AG09319 (cell line): ENCODE data around the gene TEX53.

ENCODE experiments used
- DNase-seq: peaks from one replicate; pipeline ENCODE4 v3.0.0-alpha.2; 2010; ENCODE audit warnings: low read depth; ENCODE audit errors: extremely low read depth
- TF ChIP-seq, protein P1 (sequence below): IDR thresholded peaks from 2 replicates; pipeline ENCODE4 v1.5.1; 2011; ENCODE audit warnings: low read depth, mild to moderate bottlenecking, inconsistent platforms, low read length, moderate library complexity

The TEX53 gene

DNA sequence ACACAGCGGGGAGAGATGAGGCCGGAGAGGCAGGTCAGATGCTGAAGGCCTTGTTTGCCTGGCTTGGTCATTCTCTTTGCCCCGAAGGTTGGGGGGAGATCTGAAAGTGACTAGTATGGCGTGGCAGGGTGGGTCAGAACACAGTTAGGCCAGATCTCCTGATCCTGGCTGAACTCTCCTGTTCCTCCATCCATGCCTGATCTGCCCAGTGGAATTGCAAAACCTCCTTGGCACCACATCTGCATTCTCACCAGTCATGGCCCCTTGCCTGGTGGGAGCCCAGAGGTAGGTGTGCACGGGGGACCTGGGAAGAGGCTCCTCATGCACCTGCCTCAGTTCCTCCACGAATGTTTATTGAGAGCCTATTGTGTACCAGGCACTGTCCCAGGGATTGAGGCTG is 23.2 kb downstream of the TEX53 start:
- TF ChIP-seq, protein P1, sequence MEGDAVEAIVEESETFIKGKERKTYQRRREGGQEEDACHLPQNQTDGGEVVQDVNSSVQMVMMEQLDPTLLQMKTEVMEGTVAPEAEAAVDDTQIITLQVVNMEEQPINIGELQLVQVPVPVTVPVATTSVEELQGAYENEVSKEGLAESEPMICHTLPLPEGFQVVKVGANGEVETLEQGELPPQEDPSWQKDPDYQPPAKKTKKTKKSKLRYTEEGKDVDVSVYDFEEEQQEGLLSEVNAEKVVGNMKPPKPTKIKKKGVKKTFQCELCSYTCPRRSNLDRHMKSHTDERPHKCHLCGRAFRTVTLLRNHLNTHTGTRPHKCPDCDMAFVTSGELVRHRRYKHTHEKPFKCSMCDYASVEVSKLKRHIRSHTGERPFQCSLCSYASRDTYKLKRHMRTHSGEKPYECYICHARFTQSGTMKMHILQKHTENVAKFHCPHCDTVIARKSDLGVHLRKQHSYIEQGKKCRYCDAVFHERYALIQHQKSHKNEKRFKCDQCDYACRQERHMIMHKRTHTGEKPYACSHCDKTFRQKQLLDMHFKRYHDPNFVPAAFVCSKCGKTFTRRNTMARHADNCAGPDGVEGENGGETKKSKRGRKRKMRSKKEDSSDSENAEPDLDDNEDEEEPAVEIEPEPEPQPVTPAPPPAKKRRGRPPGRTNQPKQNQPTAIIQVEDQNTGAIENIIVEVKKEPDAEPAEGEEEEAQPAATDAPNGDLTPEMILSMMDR: no peak
- DNase-seq: no peak

DNA sequence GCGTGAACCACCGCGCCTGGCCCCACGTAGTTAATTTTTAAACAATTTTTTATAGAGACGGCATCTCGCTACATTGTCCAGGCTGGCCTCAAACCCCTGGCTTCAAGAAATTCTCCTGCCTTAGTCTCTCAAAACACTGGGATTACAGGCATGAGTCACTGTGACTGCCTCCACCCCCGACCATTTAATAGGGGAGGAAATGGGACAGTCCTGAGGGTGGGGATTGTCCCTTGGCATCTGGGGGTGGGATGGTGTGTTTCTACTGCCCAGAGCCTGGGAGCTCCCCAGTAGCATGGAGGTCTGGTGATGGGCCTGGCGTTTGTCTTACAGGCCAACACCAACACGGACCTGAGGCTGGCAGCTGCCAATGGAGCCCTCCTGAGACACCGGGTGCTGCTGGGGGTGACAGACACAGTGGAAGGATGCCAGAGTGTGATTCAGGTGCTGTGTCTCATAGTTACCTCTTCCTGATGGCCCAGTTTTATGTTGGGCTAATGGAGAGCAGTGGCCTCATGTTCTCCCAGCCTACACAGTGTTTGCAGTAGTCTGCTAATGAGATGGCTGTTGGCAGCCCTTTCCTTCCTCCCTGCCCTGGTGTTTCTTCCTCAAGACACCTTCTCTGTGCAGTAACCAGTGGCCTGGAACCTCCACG is 24.0 kb downstream of the TEX53 start:
- TF ChIP-seq, protein P1: no peak
- no peak for DNase-seq

DNA sequence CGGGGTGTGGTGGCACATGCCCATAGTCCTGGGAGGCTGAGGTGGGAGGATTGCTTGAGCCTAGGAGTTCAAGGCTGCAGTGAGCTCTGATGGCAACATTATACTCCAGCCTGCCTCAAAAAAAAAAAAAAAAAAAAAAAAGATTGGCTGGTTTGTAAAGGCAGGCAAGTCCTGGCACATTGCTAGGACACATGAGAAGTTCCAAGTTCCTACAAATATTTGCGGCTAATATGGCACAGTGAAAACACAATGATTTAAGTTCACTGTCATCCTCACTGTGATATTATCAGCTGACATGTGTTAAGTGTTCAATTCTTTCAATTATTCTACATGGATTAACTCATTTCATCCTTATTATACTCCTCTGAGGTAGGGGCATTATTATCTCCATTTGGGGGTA is 26.4 kb downstream of the TEX53 start:
- TF ChIP-seq, protein P1: no peak
- DNase-seq: no peak

DNA sequence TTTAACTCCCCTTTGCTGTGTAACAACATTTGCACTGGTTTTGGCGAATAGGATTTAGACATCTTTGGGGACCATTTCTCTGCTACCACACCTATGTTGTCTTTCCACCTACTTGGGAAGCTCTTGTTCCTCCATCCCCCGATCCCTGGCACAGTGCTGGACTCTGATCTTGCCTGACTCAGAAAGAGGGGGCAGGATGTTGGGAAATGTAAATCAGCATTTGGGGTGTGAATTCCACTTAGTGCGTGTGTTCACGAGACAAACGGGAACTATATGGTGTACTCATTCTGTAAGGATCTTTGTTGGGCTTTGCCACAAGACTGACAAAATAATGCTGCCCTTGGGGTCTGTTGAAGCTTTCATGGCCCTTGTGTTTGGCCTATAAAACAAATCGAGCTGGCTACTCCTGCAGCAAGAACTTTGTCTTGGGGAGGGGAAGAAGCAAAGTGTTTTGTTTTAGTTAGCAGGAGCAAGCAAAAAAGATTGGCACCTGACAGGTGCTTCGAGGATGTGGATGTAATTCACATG is 28.0 kb downstream of the TEX53 start:
- TF ChIP-seq, protein P1: no peak
- DNase-seq: no peak

DNA sequence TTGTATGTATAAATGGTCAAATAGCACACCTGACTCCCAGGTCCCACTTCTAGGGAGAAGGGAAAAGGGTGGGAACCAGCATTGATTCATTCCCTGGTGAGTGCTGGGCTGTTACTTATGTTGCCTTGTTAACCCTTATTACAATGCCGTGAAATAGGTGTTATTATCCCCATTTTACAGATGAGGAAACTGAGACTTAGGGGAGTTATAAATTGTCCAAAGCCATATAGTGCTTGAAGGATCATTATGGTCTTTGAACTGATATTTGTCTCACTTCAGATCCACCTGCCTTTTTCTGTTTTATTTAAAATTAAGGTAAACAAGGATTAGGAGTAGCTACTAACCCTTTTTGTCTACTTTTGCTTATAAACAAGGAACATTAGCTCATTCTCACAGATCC is 30.1 kb downstream of the TEX53 start:
- no peak for DNase-seq
- TF ChIP-seq, protein P1: no peak

DNA sequence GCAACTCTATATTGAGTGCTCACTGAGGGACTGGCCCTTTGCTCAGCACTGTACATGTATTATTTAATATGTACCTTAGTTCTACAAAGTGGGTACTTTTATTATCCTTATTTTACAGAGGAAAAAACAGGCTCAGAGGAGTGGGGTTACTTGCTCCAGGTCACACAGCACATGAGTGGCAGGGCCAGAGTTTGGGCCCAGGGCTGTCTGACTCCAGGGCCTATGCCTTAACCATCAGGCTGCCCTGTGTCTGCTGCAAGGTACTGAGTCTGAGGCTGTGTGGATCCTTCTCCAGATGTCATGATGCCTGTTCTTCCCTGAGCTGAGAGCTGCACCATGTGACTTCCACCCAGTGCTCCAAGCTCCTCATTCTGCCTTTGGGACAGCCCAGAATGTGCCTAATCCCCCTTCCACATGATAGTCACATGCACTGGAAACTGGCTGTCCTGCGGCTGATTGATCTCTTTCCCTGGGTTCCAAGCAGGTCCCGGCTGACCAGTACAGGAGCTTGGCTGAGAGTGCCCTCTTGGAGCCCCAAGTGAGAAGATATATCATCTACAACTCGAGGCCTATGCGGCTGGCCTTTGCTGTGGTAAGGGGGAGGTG is 31.1 kb downstream of the TEX53 start:
- TF ChIP-seq, protein P1: no peak
- no peak for DNase-seq

DNA sequence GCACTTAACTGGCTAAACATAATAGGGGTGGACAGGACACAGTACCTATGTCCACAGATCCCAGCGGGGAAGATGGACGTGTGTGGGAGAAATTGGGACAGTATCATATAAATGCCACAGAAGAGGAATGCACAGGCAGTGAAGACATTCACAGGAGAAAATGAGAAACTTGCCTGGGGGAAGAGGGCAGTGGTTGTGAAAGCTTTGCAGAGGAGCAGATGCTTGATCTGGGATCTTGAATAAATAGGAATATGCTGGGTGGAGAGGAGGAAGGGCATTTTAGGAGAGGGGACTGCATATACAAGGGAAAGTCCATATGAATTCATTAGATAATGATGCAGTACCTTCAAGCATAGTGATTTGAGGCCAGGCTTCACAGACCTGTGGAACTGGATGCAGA is 32.9 kb downstream of the TEX53 start:
- TF ChIP-seq, protein P1: no peak
- DNase-seq: no peak
